ENCODE data around the gene SND1.

The SND1 gene

DNA sequence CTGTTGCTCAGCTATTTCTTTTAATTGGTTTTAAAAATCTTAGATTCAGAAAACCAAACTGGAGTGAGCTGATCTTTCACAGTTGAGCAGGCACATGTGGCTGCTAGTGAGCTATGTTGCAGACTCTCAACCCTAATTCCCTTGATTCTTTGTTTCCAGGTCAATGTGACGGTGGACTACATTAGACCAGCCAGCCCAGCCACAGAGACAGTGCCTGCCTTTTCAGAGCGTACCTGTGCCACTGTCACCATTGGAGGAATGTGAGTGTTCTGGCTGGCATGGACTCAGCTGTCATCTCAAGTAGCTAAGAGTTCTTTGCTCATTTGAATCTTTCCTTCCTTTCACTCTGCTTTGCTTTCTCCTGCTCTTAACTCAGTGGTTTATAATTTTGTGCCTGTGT, 192.2 kb downstream of the SND1 start:
- no peak overlapping the region for H3K4me3 ChIP-seq (ENCODE audit: low read depth, low read length)
- TF ChIP-seq, protein P1, sequence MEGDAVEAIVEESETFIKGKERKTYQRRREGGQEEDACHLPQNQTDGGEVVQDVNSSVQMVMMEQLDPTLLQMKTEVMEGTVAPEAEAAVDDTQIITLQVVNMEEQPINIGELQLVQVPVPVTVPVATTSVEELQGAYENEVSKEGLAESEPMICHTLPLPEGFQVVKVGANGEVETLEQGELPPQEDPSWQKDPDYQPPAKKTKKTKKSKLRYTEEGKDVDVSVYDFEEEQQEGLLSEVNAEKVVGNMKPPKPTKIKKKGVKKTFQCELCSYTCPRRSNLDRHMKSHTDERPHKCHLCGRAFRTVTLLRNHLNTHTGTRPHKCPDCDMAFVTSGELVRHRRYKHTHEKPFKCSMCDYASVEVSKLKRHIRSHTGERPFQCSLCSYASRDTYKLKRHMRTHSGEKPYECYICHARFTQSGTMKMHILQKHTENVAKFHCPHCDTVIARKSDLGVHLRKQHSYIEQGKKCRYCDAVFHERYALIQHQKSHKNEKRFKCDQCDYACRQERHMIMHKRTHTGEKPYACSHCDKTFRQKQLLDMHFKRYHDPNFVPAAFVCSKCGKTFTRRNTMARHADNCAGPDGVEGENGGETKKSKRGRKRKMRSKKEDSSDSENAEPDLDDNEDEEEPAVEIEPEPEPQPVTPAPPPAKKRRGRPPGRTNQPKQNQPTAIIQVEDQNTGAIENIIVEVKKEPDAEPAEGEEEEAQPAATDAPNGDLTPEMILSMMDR (IDR thresholded peaks at IDR 0.05; ENCODE audit: low read depth, low read length), result no peak

DNA sequence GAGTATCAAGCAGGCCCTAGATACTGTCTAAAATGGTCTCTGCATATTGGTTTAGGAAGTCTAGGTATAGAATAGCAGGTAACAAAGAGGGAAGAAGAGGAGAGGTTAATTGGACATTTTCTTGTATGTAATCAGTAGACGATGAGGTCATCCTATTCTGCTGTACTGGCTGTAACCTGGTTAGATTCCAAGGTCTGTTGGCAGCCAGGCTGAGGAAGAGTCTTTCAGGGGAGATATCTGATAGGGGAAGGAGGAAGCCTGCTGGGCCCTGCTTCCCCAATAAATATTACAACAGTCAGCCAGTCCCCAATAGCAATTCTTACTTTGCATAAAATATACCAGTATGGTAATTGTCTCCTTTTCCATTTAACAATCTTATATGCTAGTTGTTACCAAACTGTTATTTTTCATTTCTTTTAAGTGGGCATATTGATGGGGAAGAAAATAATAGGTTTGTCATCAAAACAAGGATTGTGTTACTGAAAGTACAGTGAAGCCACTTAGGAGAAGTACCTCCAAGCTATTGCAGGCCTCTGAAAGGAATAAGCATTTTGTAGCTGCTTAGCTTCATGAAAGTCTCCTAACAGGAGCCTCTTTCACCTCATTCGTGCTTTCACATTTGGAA, 192.8 kb downstream of the SND1 start:
- TF ChIP-seq, protein P1 (IDR thresholded peaks at IDR 0.05; ENCODE audit: low read depth, low read length), result no peak
- no peak overlapping the region for H3K4me3 ChIP-seq (ENCODE audit: low read depth, low read length)

DNA sequence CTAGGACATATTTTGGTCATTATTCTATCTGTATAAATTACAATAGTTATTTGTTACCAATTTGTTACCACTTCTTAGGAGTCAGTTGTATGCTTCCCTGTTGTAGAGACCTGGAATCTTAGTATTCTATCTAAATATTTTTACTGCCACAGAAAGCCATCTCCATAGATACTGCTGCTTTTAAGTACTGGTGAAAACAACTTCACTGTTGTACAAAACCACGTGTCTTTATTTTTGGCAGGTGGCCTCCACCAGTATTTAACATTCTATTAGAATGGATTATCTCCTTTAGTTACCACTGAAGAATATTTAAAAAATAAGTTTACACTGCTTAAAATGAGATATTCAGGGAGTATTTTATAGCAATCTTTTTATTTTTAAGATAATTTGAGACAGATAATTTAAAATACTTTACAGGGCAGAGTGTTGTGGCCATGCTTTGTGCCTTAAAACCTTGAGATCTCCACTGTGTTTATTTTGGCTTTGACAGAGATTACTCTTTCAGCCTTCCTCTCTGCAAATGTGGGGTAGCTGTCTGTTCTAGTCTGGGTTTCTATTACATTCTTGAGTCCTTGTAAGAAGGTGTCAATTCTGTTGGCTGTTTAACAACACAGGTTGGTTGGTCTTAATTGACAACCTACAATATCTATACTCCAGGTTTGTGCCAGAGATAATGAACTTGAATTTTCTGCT, 193.7 kb downstream of the SND1 start:
- H3K4me3 ChIP-seq (ENCODE audit: low read depth, low read length), result no peak overlapping the region
- TF ChIP-seq, protein P1 (IDR thresholded peaks at IDR 0.05; ENCODE audit: low read depth, low read length), result no peak

DNA sequence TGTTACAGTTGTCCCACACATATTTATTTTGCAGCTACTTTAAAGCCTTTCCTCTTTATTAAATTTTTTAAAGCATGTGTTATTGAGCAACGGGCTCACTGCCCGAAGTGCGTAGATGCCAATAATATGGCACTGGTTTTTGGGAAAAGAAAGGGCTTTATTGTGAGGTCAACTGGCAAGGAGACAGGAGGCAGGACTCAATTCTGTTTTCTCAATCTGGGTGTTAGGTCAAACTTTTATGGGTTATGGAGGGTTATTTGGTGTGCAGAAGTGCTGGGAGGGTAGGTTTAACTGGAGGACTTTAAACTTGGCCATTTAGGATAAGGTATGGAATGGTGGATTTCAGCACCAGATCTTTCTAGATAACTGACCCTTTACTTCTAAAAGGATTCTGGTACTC, 195.6 kb downstream of the SND1 start:
- H3K4me3 ChIP-seq (ENCODE audit: low read depth, low read length), result no peak overlapping the region

GRCh38 chr7:127848241-127848640, 196.2 kb downstream of the SND1 start:
- TF ChIP-seq, protein P1 (IDR thresholded peaks at IDR 0.05; ENCODE audit: low read depth, low read length), result no peak
- H3K4me3 ChIP-seq (ENCODE audit: low read depth, low read length), result no peak overlapping the region

More for the DNA sequence above, 195.6 kb downstream of the SND1 start:
- TF ChIP-seq, protein P1 (IDR thresholded peaks at IDR 0.05; ENCODE audit: low read depth, low read length), result no peak

GRCh38 chr7:127850195-127850594, 198.2 kb downstream of the SND1 start:
- TF ChIP-seq, protein P1 (IDR thresholded peaks at IDR 0.05; ENCODE audit: low read depth, low read length), result no peak
- no peak overlapping the region for H3K4me3 ChIP-seq (ENCODE audit: low read depth, low read length)

DNA sequence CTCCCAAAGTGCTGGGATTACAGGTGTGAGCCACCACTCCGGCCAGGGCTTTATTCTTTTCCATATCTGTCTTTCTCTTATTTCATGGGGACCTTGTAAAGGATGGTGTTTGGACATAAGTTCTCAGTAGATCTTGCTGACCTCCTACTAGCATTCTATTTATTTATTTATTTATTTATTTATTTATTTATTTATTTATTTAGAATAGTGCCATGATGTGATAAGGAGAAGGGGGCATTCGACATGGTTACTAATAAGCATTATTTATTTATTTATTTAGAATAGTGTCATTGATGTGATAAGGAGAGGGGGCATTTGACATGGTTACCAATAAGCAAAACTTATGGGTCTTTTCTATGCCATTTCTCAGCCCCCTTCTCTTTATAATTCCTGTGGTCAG, 202.4 kb downstream of the SND1 start:
- TF ChIP-seq, protein P1 (IDR thresholded peaks at IDR 0.05; ENCODE audit: low read depth, low read length), result no peak
- H3K4me3 ChIP-seq (ENCODE audit: low read depth, low read length), result no peak overlapping the region
